NCI-H2081 (cell line): ENCODE measurements around the gene CDH7.
A peak's percentile ranks its signal among the peaks of the same experiment; 100 is the strongest.

Experiments used
- DNase-seq, 2 experiments: peaks; one replicate each; lab custom pipeline; 2025; lab: John Stamatoyannopoulos, UW

CDH7 gene

DNA sequence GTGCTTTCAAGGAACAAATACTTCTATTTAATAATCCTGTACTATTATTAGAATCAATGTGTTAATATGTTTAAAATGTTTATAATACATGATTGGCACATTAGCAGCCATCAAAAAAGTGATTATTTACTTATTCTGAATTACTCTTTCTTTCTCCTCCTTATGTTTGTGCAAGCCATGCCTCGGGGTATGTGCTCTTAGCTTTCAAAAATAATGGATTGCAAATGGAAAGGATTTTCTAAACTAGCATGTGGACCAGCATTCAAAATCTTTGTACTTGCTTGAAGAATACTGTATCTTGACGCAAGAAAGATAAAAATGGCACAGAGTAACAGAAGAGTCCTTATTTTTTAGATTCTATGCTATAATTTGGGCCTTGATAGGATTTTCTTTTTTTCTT lies 156.5 kb downstream of the CDH7 start:
- no peak for DNase-seq

DNA sequence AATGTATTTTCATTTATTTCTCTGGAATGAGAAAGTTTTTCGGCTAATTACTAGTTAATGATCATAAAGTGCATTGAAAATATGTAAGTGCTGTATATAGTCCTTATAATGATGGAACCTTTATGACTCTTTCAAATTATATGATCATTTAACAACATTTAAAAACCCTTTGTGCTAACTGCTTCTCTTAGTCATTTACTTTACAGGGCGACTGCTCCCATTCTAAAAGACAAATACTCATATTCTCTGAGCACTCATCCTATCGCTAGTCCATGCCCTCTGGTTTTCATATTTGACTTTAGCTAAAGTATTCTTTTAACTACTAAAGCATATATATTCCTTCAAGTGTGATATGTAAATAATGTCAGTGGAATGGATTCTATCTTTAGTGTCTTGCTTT lies 168.2 kb downstream of the CDH7 start:
- DNase-seq: no peak

DNA sequence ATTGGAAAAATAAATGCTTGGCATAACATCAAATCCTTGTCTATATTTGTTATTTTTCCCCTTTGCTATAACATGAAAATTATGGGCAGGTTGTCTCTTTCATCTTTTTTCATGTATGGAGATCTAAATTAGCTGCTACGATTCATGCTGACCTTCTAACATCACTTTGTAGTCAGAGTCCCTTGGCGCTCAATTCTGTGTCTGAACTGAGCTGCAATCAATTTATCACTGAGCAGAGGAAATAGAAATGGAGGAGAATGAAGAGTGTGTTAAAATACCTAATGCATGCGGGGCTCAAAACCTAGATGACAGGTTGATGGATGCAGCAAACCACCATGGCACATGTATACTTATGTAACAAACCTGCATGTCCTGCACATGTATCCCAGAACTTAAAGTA lies 168.9 kb downstream of the CDH7 start:
- DNase-seq: no peak

DNA sequence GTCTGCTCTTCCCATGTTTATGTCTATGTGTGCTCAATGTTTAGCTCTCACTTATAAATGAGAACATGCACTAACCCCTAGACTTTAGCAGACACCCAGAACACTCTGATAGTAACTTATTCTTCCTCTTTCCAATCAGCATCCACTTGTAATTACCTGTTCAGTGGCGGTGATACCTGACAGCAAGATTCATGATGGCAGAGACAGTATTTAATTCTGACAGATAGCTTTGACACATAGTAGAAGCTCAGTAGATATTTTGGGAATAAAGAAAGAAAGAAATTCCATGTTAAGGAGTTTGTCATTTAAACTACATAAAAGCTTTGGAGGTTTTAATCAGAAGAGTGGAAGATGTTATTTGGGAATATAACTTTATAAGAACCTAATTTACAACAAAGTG lies 171.3 kb downstream of the CDH7 start:
- DNase-seq: no peak

DNA sequence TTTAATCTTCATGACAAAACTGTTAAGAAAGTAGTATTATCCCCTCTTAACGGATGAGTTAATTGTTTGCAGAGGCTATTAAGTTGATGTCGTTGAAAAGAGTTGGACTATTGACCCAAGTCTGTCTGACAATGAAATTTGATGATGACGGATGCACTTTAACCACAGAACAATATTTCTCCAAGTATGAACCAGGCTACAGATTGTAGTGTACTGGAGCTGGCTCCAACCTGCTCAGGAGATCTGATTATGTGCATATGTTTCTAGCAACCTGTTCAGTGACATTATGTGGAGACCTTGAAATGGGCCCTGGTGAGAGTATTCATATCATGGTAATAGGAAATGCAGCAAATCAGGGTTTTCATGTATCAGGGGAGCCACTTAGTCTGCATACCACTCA lies 174.1 kb downstream of the CDH7 start:
- DNase-seq: no peak

DNA sequence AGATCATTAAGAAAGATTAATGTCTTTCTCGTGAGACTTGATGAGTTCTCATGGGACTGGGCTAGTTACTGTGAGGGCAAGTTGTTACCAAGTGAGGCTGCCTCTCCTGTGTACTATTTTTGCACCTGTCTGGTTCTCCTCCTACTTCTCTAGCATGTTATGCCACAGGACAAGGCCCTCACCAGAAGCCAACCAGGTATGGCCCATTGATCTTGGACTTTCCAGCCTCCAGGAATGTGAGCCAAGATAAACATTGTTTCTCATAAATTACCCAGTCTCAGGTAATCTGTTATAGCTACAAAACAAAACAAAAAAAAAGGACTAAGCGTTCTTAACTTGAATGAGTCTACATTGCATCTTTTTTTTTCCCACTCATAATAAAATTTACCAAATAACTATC lies 184.1 kb downstream of the CDH7 start:
- peak in 1 of 2 experiments; percentile 17 for DNase-seq

DNA sequence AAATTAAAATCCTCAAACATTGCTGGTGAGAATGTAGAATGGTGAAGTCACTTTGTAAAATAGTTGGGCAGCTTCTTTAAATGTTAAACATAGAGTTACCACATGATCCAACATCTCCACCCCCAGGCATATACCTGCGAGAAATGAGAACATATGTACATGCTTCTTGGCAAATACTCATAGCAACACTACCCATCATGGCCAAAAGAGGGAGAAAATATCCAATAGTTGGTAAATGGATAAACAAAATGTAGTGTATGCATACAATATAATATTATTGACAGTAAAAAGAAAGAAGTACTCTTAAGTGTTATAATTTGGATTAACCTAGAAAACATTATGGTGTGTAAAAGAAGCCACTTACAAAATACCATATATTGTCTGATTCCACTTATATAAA lies 185.9 kb downstream of the CDH7 start:
- no peak for DNase-seq

DNA sequence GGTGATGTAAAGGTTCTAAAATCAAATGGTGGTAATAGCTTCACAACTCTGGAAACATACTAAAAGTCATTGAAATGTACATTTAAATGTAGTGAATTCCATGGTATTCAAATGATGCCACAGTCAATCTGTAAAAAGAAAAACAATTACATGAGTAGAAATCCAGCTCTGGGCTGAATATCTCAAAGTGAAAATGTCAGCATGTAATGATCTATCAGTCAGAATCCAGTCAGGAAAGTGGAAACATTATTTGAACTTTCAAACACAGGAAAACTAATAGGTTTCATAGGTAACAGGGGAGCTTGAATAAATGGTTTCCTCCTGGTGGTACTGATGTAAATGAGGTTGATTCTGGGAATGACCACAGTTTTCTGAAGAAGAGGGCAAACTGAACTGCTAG lies 186.4 kb downstream of the CDH7 start:
- DNase-seq: no peak

DNA sequence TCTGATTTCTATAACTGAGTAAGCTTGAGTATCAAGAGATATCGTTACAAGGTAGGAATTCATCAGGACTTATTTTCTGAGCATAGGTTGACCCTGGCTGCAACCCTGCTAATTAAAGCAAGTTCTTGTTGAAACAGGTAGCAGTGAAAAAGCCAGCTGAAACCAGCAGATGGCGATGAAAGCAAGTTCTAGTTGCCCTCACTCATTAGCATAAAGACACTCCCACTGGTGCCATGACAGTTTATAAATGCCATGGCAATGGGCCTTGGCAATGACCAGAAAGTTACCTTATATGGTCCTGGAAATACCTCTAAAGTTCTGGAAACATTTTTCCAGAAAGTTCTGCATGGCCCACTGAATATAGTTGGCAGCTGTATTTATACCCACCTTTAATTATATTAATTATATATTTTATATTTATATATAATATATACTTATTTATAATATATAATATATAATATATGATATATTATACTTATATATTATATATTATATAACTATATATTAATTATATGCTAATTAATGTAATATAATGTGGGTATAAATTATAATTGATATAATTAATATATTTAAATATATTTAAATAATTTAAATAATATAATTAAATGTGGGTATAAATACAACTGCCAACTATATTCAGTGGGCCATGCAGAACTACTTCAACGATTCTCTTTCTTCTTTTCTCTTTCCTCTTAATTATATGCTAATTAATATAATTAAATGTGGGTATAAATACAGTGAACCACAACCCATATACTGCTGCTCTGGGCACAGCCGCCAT lies 188.0 kb downstream of the CDH7 start:
- peak; percentile 65 to 84 for DNase-seq
